HS-5 (cell line): Measurements from ENCODE around the gene PFKP.

Source experiments
- DNase-seq: peaks from one replicate; pipeline ENCODE4 v3.0.0-alpha.2; 2012; ENCODE audit warnings: low read depth

Gene PFKP

GRCh38 chr10:3136336-3136735 lies 69.0 kb downstream of the PFKP start:
- DNase-seq, result no peak

- DNase-seq, result no peak
These were observed 69.6 kb downstream of the PFKP start for GRCh38 chr10:3136763-3137611.

- no peak for DNase-seq
These were observed 70.8 kb downstream of the PFKP start for GRCh38 chr10:3137958-3138726.

GRCh38 chr10:3139216-3139910 lies 72.0 kb downstream of the PFKP start:
- no peak for DNase-seq

- DNase-seq, result no peak
These were observed 72.9 kb downstream of the PFKP start for GRCh38 chr10:3140280-3140679.

GRCh38 chr10:3141351-3142005 lies 74.1 kb downstream of the PFKP start:
- no peak for DNase-seq

GRCh38 chr10:3142146-3142875 lies 75.0 kb downstream of the PFKP start:
- DNase-seq, result no peak

GRCh38 chr10:3143366-3143765 lies 76.0 kb downstream of the PFKP start:
- no peak for DNase-seq

- no peak for DNase-seq
These were observed 76.6 kb downstream of the PFKP start for GRCh38 chr10:3143791-3144434.

GRCh38 chr10:3145366-3145765 lies 78.0 kb downstream of the PFKP start:
- no peak for DNase-seq

GRCh38 chr10:3146289-3146688 lies 78.9 kb downstream of the PFKP start:
- DNase-seq, result no peak

GRCh38 chr10:3147117-3147820 lies 79.9 kb downstream of the PFKP start:
- DNase-seq, result no peak

- no peak for DNase-seq
These were observed 80.7 kb downstream of the PFKP start for GRCh38 chr10:3148041-3148440.

- DNase-seq, result no peak
These were observed 81.6 kb downstream of the PFKP start for GRCh38 chr10:3148994-3149393.

- DNase-seq, result no peak
These were observed 82.6 kb downstream of the PFKP start for GRCh38 chr10:3149918-3150317.

- no peak for DNase-seq
These were observed 83.0 kb downstream of the PFKP start for GRCh38 chr10:3150366-3150765.

- no peak for DNase-seq
These were observed 83.6 kb downstream of the PFKP start for GRCh38 chr10:3150961-3151360.

- no peak for DNase-seq
These were observed 84.7 kb downstream of the PFKP start for GRCh38 chr10:3151889-3152565.

- no peak for DNase-seq
These were observed 85.2 kb downstream of the PFKP start for GRCh38 chr10:3152566-3152935.

- DNase-seq, result no peak
These were observed 87.3 kb downstream of the PFKP start for GRCh38 chr10:3154666-3155065.
